Astrocyte of the cerebellum (primary cell): ENCODE results near the gene DCTN4.

Experiments used
- DNase-seq: peaks from one replicate; pipeline ENCODE4 v3.0.0-alpha.2; 2011; ENCODE audit warnings: low read depth
- H3K4me3 ChIP-seq: 2 replicates; pipeline ENCODE4 v1.5.1; 2011; ENCODE audit warnings: mild to moderate bottlenecking, low read depth, low read length, moderate library complexity
- CTCF ChIP-seq: IDR thresholded peaks from 2 replicates; pipeline ENCODE4 v1.5.1; 2012; ENCODE audit warnings: low read length, low read depth, moderate library complexity, mild to moderate bottlenecking; ENCODE audit errors: missing control alignments
- in situ Hi-C: cut with HindIII; loops from 2 replicates; pipeline ENCODE4 v1.10.0; 2017; ENCODE audit warnings: low sequenced_read_pairs

The DCTN4 gene

GRCh38 chr5:150783422-150783928, 24.7 kb upstream of the DCTN4 start:
- TF ChIP-seq CTCF, result no peak
- in situ Hi-C loops, result no loop called here
- peak; percentile 86 for DNase-seq
- no peak overlapping the region for H3K4me3 ChIP-seq

- in situ Hi-C loops, result no loop called here
- no peak overlapping the region for H3K4me3 ChIP-seq
- DNase-seq, result no peak
- TF ChIP-seq CTCF, result no peak
Measured at GRCh38 chr5:150782850-150783249, 24.0 kb upstream of the DCTN4 start.

GRCh38 chr5:150781706-150782614, 23.1 kb upstream of the DCTN4 start:
- H3K4me3 ChIP-seq, result peak overlapping the region; percentile 78
- in situ Hi-C loops, result no loop called here
- DNase-seq, result peak; percentile 91
- no peak for TF ChIP-seq CTCF

- H3K4me3 ChIP-seq, result peak overlapping the region; percentile 78
- DNase-seq, result no peak
- in situ Hi-C loops, result no loop called here
- TF ChIP-seq CTCF, result no peak
Measured at GRCh38 chr5:150780816-150781221, 22.0 kb upstream of the DCTN4 start.

- TF ChIP-seq CTCF, result no peak
- DNase-seq, result no peak
- peak overlapping the region; percentile 78 for H3K4me3 ChIP-seq
- in situ Hi-C loops, result no loop called here
Measured at GRCh38 chr5:150780187-150780692, 21.4 kb upstream of the DCTN4 start.

- in situ Hi-C loops, result no loop called here
- TF ChIP-seq CTCF, result no peak
- DNase-seq, result no peak
- peak overlapping the region; percentile 78 for H3K4me3 ChIP-seq
Measured at GRCh38 chr5:150779397-150780186, 20.8 kb upstream of the DCTN4 start.
